Erythroblast (primary cell): ENCODE results near the gene PCDH1.

Source experiments
- GATA1 ChIP-seq: IDR thresholded peaks from 2 replicates; pipeline ENCODE4 v1.6.1; 2011; ENCODE audit warnings: low read depth, mild to moderate bottlenecking, control low read depth, low read length, moderate library complexity
- POLR2A ChIP-seq: IDR thresholded peaks from 2 replicates; pipeline ENCODE4 v1.6.1; 2011; ENCODE audit warnings: mild to moderate bottlenecking, low read length

GRCh38 chr5:141858079-141858765 is 20.0 kb downstream of the PCDH1 start:
- TF ChIP-seq POLR2A (no peak), GATA1 (no peak)
